Measurements from ENCODE around the gene MAGEA2.
"Not testable (repeated sequence)": the region's sequence is repeated elsewhere in the genome, so short reads cannot be mapped to it uniquely, and the experiment has no call there.

Gene MAGEA2

DNA sequence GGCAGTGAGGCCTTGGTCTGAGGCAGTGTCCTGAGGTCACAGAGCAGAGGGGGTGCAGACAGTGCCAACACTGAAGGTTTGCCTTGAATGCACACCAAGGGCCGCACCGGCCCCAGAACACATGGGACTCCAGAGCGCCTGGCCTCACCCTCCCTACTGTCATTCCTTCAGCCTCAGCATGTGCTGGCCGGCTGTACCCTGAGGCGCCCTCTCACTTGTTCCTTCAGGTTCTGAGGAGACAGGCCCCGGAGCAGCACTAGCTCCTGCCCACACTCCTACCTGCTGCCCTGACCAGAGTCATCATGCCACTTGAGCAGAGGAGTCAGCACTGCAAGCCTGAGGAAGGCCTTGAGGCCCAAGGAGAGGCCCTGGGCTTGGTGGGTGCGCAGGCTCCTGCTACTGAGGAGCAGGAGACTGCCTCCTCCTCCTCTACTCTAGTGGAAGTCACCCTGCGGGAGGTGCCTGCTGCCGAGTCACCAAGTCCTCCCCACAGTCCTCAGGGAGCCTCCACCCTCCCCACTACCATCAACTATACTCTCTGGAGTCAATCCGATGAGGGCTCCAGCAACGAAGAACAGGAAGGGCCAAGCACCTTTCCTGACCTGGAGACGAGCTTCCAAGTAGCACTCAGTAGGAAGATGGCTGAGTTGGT is 17.7 kb downstream of the MAGEA2 start:
- TF ChIP-seq CTCF (IDR thresholded peaks at IDR 0.05; ENCODE audit: low read depth, low read length): no peak
- no peak for DNase-seq (ENCODE audit: low read depth in 2 of 2)
- H3K4me3 ChIP-seq (replicated peaks in 1 of 2; ENCODE audit: low read depth in 2 of 2, low read length in 2 of 2): no peak overlapping the region

DNA sequence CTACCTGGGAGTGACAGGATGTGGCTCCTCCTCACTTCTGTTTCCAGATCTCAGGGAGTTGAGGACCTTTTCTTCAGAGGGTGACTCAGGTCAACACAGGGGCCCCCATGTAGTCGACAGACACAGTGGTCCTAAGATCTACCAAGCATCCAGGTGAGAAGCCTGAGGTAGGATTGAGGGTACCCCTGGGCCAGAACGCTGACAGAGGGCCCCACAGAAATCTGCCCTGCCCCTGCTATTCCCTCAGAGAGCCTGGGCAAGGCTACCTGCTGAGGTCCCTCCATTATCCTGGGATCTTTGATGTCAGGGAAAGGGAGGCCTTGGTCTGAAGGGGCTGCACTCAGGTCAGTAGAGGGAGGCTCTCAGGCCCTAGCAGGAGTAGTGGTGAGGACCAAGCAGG is 18.5 kb downstream of the MAGEA2 start:
- no peak for DNase-seq (ENCODE audit: low read depth in 2 of 2)
- H3K4me3 ChIP-seq (replicated peaks in 1 of 2; ENCODE audit: low read depth in 2 of 2, low read length in 2 of 2): no peak overlapping the region
- no peak for TF ChIP-seq CTCF (IDR thresholded peaks at IDR 0.05; ENCODE audit: low read depth, low read length)

- not testable (repeated sequence) for H3K4me3 ChIP-seq (replicated peaks in 1 of 2; ENCODE audit: low read depth in 2 of 2, low read length in 2 of 2); DNase-seq (ENCODE audit: low read depth in 2 of 2)
Measured at GRCh38 chrX:152734143-152734858, 19.3 kb downstream of the MAGEA2 start.

DNA sequence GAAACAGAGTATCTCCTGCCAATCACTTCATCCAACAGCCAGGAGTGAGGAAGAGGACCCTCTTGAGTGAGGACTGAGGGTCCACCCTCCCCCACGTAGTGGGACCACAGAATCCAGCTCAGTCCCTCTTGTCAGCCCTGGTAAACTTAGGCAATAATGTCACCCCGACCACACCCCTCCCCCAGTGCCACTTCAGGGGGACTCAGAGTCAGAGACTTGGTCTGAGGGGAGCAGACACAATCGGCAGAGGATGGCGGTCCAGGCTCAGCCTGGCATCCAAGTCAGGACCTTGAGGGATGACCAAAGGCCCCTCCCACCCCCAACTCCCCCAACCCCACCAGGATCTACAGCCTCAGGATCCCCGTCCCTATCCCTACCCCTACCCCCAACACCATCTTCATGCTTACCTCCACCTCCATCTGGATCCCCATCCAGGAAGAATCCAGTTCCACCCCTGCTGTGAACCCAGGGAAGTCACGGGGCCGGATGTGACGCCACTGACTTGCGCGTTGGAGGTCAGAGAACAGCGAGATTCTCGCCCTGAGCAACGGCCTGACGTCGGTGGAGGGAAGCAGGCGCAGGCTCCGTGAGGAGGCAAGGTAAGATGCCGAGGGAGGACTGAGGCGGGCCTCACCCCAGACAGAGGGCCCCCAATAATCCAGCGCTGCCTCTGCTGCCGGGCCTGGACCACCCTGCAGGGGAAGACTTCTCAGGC is 20.2 kb downstream of the MAGEA2 start, which contains the start of the genes CSAG1 and MAGEA12:
TSS of gene CSAG1 (minus strand) at position 461 of the 715 bp plus-strand sequence. CDS start 1,261 bp downstream, outside the sequence.
TSS of gene MAGEA12 (plus strand) at position 497 of the 715 bp plus-strand sequence. CDS start 2,405 bp downstream, outside the sequence.
- no peak for TF ChIP-seq CTCF (IDR thresholded peaks at IDR 0.05; ENCODE audit: low read depth, low read length)
- no peak within 1 kb of the TSS for H3K4me3 ChIP-seq (replicated peaks in 1 of 2; ENCODE audit: low read depth in 2 of 2, low read length in 2 of 2)
- no peak for DNase-seq (ENCODE audit: low read depth in 2 of 2)

DNA sequence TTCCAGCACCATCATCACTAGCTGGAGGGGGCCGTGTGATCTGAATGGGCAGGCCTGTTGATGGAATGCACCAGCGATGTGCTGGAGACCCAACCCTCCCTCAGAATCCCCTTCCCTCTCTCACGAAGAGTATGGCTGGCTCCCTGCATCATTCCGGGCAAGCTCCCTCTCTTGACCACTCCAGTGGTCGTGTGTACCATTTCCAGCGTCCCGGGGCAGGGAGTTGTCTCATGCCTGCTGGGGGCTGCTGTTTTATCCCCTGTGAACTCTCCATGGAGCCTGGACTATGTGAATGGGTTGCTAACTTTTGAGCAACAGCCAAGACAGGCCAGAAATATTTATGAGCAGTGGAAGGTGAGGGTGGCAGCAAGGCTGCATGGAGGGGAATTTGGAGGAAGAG is 28.2 kb downstream of the MAGEA2 start:
- TF ChIP-seq CTCF (IDR thresholded peaks at IDR 0.05; ENCODE audit: low read depth, low read length): no peak
- no peak overlapping the region for H3K4me3 ChIP-seq (replicated peaks in 1 of 2; ENCODE audit: low read depth in 2 of 2, low read length in 2 of 2)
- no peak for DNase-seq (ENCODE audit: low read depth in 2 of 2)

- H3K4me3 ChIP-seq (replicated peaks in 1 of 2; ENCODE audit: low read depth in 2 of 2, low read length in 2 of 2); DNase-seq (ENCODE audit: low read depth in 2 of 2): not testable (repeated sequence)
Measured at GRCh38 chrX:152713815-152714787, 39.5 kb downstream of the MAGEA2 start, which contains the start of gene MAGEA2B. Gene MAGEA2B, plus strand, starts transcription at chrX:152714628. Its CDS starts 2,479 bp downstream, at chrX:152717107.

GRCh38 chrX:152713195-152713594 is 40.4 kb downstream of the MAGEA2 start:
- DNase-seq (ENCODE audit: low read depth in 2 of 2); H3K4me3 ChIP-seq (replicated peaks in 1 of 2; ENCODE audit: low read depth in 2 of 2, low read length in 2 of 2): not testable (repeated sequence)

DNA sequence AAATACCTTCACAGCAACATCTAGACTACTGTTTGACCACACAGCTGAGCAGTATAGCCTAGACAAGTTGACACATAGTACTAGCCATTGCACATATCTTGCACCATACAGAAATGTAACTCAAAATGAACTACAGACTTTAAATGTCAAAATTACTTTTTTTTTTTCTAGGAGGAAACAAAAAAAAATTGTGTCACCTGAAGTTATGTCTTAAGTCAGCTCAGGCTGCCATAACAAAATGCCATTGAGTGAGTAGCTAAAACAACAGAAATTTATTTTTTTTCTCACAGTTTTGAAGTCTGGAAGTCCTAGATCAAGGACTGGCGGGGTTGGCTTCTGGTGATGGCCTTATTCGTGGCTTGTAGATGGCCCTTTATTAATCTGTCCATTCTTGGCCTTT is 44.5 kb downstream of the MAGEA2 start, which contains the start of gene CSAG2:
TSS of gene CSAG2 (minus strand) at position 101 of the 400 bp plus-strand sequence. CDS start 161 bp downstream, outside the sequence.
- H3K4me3 ChIP-seq (replicated peaks in 1 of 2; ENCODE audit: low read depth in 2 of 2, low read length in 2 of 2); DNase-seq (ENCODE audit: low read depth in 2 of 2): not testable (repeated sequence)

GRCh38 chrX:152706500-152706899 is 47.1 kb downstream of the MAGEA2 start:
- not testable (repeated sequence) for H3K4me3 ChIP-seq (replicated peaks in 1 of 2; ENCODE audit: low read depth in 2 of 2, low read length in 2 of 2); DNase-seq (ENCODE audit: low read depth in 2 of 2)

GRCh38 chrX:152700390-152700789 is 53.3 kb downstream of the MAGEA2 start:
- DNase-seq (ENCODE audit: low read depth in 2 of 2); H3K4me3 ChIP-seq (replicated peaks in 1 of 2; ENCODE audit: low read depth in 2 of 2, low read length in 2 of 2): not testable (repeated sequence)
